Peyer's patch (tissue), 4 donors: ENCODE measurements around the gene INTS11. TPM values are rescaled to one million over a fixed set of nuclear protein-coding genes. Genes with fewer than 3 reads are reported as not detected.
A peak's percentile ranks its signal among the peaks of the same experiment; 100 is the strongest.

ENCODE experiments used
- DNase-seq, 3 donors: peaks; one replicate each; pipeline ENCODE4 v3.0.0-alpha.2; 2017 to 2019
- H3K27ac ChIP-seq, 4 donors: fragments of 200-600 bp; sonication (generic); one replicate each; pipeline ENCODE4 v1.5.1; 2016 to 2019
- H3K27me3 ChIP-seq, 2 donors: fragments of 200-600 bp; sonication (generic); one replicate each; pipeline ENCODE4 v1.5.1; 2019
- H3K36me3 ChIP-seq, 3 donors: fragments of 200-600 bp; sonication (generic); one replicate each; pipeline ENCODE4 v1.5.1; 2016 to 2019
- H3K4me1 ChIP-seq, 4 donors: fragments of 200-600 bp; sonication (generic); one replicate each; pipeline ENCODE4 v1.5.1; 2016 to 2019
- H3K4me3 ChIP-seq, 4 donors: fragments of 200-600 bp; sonication (generic); 1 replicate in 3 of 4; 2 replicates in 1 of 4; pipeline ENCODE4 v1.5.1; 2016 to 2019; ENCODE audit warnings: mild to moderate bottlenecking in 1 of 4
- H3K9me3 ChIP-seq, 4 donors: fragments of 200-600 bp; sonication (generic); one replicate each; pipeline ENCODE4 v1.5.1; 2016 to 2019; ENCODE audit warnings: mild to moderate bottlenecking in 1 of 4
- POLR2A ChIP-seq, 2 donors: fragments of 450-650 bp; IDR thresholded peaks; one replicate each; pipeline ENCODE4 v1.5.1; 2017; ENCODE audit warnings: antibody characterized with exemption in 2 of 2, mild to moderate bottlenecking in 2 of 2, moderate library complexity in 2 of 2
- total RNA-seq, 4 donors: library from RNA; depleted of rRNA; stranded (reverse); fragments of >200 nt; gene quantifications; one replicate each; pipeline ENCODE4 v1.1.0, GENCODE V29; 2016
- TF ChIP-seq, protein P1 (sequence below), 6 experiments: fragments of 450-650 bp in 4 of 6; fragments of 200-600 bp in 2 of 6; sonication (generic) in 1 of 6; IDR thresholded peaks; one replicate each; pipeline ENCODE4 v1.5.1; 2017 to 2019; ENCODE audit warnings: antibody characterized with exemption in 6 of 6, mild to moderate bottlenecking in 3 of 6, moderate library complexity in 1 of 6

Gene INTS11
- total RNA-seq, 4 donors from 2014 or later = 146 to 359 (median 273) TPM

DNA sequence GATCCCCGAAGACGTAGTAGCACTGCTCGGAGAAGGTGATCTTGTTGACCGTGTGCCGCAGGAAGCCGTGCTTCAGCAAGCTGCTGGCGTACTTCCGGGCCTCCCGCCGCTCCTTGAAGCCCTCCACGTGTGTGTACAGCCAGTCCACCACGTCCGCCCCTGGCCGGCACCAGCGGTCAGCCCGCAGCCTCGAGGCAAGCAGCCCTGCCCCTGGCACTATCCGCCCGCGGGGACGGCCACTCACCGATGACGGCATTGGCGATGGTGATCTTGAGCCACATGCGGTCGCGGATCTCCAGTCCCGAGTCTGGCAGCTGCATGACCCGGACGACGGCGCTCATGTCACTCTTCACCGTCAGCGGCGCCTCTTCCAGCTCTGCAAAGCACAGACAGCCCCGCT lies 13.8 kb upstream of the INTS11 start:
- DNase-seq = no peak
- H3K4me1 ChIP-seq = peaks cover 0 to under 1% (median 0%) of the 10 kb centered on the region in 4 donors
- H3K27ac ChIP-seq = no peak overlapping the region
- no peak overlapping the region for H3K4me3 ChIP-seq
- H3K9me3 ChIP-seq = no peaks in the 10 kb centered on the region
- no peak for TF ChIP-seq POLR2A (IDR thresholded peaks at IDR 0.05)
- TF ChIP-seq, protein P1, sequence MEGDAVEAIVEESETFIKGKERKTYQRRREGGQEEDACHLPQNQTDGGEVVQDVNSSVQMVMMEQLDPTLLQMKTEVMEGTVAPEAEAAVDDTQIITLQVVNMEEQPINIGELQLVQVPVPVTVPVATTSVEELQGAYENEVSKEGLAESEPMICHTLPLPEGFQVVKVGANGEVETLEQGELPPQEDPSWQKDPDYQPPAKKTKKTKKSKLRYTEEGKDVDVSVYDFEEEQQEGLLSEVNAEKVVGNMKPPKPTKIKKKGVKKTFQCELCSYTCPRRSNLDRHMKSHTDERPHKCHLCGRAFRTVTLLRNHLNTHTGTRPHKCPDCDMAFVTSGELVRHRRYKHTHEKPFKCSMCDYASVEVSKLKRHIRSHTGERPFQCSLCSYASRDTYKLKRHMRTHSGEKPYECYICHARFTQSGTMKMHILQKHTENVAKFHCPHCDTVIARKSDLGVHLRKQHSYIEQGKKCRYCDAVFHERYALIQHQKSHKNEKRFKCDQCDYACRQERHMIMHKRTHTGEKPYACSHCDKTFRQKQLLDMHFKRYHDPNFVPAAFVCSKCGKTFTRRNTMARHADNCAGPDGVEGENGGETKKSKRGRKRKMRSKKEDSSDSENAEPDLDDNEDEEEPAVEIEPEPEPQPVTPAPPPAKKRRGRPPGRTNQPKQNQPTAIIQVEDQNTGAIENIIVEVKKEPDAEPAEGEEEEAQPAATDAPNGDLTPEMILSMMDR (IDR thresholded peaks at IDR 0.05) = no peak
- peaks cover 0 to 60% (median 0%) of the 10 kb centered on the region in 3 donors for H3K36me3 ChIP-seq
- no peaks in the 10 kb centered on the region for H3K27me3 ChIP-seq

DNA sequence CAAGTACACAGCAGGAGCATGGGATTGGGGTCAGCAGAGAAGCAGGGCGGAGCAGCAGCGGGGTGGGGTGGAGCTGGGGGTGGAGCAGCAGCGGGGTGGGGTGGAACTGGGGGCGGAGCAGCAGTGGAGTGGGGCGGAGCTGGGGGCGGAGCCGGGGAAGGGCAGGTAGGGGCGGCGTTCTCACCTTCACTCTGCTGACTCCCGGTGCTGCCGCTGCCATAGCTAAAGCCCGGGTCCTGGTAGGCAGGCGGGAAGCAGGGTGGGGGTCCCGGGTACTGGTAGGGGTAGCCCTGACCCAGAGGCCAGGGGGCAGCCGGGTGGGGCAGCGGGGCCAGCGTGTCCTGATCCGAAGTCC lies 13.3 kb upstream of the INTS11 start:
- Histone ChIP-seq H3K36me3 (peaks cover 0 to 60% (median 0%) of the 10 kb centered on the region in 3 donors), H3K9me3 (no peaks in the 10 kb centered on the region), H3K27ac (no peak overlapping the region), H3K4me3 (no peak overlapping the region), H3K4me1 (peaks cover 0 to 5% (median under 1%) of the 10 kb centered on the region in 4 donors), H3K27me3 (no peaks in the 10 kb centered on the region)
- peak in 2 of 3 donors; percentile 68 to 80 for DNase-seq
- TF ChIP-seq POLR2A (IDR thresholded peaks at IDR 0.05) = no peak
- TF ChIP-seq, protein P1 (IDR thresholded peaks at IDR 0.05) = no peak

DNA sequence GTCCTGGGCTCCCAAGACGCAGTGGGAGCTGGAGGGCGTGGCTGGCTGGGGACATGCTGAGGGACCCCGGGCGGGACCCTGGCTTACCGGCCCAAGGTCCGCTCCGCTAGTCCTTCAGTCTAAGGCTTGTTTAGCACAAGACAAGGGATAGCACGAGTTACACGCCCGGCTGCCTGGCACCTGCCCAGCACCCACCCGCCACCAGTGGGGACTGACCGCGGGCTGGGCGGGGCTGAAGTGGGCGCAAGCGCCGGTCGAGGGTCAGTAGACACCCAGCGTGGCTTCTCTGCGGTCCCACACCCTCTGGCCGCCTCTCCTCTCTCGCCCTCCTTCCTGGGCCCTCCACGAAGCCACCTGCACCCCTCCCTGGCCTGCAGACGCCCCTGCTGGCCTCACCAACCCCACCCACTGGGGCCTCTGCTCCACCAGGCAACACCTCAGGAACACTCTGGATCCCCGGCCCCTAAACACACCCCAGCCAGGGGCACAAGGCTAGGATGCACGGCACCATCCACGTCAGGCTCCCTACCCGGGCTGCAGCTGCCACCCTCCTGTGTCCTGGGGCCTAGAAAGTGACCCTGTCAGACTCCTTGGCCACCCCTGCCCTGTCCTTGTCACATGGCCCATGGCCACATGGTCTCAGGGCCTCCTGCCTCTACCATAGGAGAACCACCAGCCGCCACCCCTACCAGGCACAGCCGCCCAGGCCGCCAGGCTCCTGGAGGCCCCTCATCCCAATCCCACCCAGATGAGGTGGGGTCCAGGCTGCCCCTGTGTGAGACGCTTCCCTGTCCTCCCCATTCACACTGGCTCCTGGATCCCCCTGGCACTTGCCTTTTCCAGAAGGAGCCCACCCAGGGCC lies 12.7 kb upstream of the INTS11 start:
- Histone ChIP-seq H3K4me3 (no peak overlapping the region), H3K4me1 (peaks cover 0 to 11% (median 2%) of the 10 kb centered on the region in 4 donors), H3K27me3 (no peaks in the 10 kb centered on the region), H3K36me3 (peaks cover 0 to 60% (median 0%) of the 10 kb centered on the region in 3 donors), H3K9me3 (no peaks in the 10 kb centered on the region), H3K27ac (no peak overlapping the region)
- TF ChIP-seq, protein P1 (IDR thresholded peaks at IDR 0.05) = no peak
- TF ChIP-seq POLR2A (IDR thresholded peaks at IDR 0.05) = no peak
- DNase-seq = no peak

DNA sequence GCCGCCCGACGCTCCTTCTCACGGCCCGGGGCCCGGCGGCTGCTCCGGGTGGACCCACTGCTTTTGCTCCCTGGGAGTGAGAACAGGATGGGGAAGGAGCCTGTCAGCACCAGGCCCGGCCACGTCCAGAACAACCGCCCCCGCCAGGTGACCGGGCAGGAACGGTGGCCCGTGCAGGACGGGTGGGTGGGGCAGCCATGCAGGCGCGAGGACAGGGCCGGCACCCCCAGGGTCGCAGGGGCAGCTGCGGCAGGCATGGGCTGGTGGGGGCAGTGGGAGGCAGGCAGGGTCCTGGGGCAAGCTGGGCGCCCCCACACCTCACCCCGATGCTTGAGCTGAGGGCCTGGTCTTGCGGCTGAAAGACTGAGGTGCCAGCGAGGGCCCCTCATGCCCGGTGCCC lies 12.0 kb upstream of the INTS11 start:
- Histone ChIP-seq H3K9me3 (no peaks in the 10 kb centered on the region), H3K27ac (no peak overlapping the region), H3K4me1 (peaks cover 0 to 11% (median 2%) of the 10 kb centered on the region in 4 donors), H3K36me3 (peaks cover 0 to 53% (median 0%) of the 10 kb centered on the region in 3 donors), H3K4me3 (no peak overlapping the region), H3K27me3 (no peaks in the 10 kb centered on the region)
- TF ChIP-seq, protein P1 (IDR thresholded peaks at IDR 0.05) = no peak
- DNase-seq = no peak

DNA sequence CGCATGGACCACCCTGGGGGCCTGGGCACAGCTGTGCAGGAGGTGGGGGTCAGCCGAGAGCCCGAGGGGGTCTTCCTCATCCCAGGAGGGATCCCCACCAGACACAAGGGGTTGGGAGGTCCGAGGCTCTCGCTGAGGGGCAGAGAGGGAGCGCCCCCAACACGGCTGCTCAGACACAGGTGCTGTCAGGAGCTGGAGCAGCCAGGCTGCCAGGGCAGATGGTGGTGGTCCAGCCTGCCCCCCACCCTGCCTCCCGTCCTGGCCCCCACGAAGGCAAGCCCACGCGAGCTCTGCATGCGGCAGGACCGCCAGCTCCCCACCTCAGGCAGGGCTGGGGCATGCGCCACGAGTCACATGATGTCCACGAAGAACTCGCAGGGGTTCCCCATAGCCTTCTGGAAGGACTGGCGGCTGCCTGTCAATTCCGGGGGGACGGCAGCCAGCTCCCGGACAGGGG lies 11.4 kb upstream of the INTS11 start:
- Histone ChIP-seq H3K9me3 (no peaks in the 10 kb centered on the region), H3K27ac (no peak overlapping the region), H3K27me3 (no peaks in the 10 kb centered on the region), H3K4me1 (peaks cover 0 to 11% (median 5%) of the 10 kb centered on the region in 4 donors), H3K4me3 (no peak overlapping the region), H3K36me3 (peaks cover 0 to 49% (median 0%) of the 10 kb centered on the region in 3 donors)
- TF ChIP-seq POLR2A (IDR thresholded peaks at IDR 0.05) = no peak
- TF ChIP-seq, protein P1 (IDR thresholded peaks at IDR 0.05) = no peak
- DNase-seq = no peak
